ENCODE measurements around the gene AP1G2.

The AP1G2 gene

GRCh38 chr14:23536494-23536893, 31.1 kb downstream of the AP1G2 start:
- TF ChIP-seq, protein P1, sequence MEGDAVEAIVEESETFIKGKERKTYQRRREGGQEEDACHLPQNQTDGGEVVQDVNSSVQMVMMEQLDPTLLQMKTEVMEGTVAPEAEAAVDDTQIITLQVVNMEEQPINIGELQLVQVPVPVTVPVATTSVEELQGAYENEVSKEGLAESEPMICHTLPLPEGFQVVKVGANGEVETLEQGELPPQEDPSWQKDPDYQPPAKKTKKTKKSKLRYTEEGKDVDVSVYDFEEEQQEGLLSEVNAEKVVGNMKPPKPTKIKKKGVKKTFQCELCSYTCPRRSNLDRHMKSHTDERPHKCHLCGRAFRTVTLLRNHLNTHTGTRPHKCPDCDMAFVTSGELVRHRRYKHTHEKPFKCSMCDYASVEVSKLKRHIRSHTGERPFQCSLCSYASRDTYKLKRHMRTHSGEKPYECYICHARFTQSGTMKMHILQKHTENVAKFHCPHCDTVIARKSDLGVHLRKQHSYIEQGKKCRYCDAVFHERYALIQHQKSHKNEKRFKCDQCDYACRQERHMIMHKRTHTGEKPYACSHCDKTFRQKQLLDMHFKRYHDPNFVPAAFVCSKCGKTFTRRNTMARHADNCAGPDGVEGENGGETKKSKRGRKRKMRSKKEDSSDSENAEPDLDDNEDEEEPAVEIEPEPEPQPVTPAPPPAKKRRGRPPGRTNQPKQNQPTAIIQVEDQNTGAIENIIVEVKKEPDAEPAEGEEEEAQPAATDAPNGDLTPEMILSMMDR (conservative IDR thresholded peaks at IDR 0.05; ENCODE audit: control insufficient read depth, insufficient read depth, low read depth, low read length): no peak
- no peak for DNase-seq (ENCODE audit: low read depth)
- H3K4me3 ChIP-seq (ENCODE audit: control insufficient read depth, low read depth, low read length): no peak overlapping the region

DNA sequence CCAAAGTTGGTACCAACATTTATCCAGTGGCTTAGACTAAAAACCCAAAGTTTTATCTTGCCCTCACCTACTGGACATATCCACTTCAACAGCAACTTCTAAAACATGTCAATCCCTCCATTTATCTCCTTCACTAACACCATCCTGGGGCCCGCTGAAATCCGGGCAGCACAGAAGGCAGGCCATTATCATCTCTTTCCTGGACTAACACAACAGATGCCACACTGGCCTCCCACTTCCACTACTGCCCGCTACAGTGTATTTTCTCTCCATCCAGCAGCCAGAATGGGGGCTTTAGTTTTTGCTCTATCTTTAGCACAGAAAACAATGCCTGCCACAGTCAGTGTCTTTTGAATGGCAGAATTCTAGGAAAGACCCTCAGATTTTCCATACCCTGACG, 31.6 kb downstream of the AP1G2 start:
- no peak for DNase-seq (ENCODE audit: low read depth)
- H3K4me3 ChIP-seq (ENCODE audit: control insufficient read depth, low read depth, low read length): no peak overlapping the region
- TF ChIP-seq, protein P1 (conservative IDR thresholded peaks at IDR 0.05; ENCODE audit: control insufficient read depth, insufficient read depth, low read depth, low read length): no peak

DNA sequence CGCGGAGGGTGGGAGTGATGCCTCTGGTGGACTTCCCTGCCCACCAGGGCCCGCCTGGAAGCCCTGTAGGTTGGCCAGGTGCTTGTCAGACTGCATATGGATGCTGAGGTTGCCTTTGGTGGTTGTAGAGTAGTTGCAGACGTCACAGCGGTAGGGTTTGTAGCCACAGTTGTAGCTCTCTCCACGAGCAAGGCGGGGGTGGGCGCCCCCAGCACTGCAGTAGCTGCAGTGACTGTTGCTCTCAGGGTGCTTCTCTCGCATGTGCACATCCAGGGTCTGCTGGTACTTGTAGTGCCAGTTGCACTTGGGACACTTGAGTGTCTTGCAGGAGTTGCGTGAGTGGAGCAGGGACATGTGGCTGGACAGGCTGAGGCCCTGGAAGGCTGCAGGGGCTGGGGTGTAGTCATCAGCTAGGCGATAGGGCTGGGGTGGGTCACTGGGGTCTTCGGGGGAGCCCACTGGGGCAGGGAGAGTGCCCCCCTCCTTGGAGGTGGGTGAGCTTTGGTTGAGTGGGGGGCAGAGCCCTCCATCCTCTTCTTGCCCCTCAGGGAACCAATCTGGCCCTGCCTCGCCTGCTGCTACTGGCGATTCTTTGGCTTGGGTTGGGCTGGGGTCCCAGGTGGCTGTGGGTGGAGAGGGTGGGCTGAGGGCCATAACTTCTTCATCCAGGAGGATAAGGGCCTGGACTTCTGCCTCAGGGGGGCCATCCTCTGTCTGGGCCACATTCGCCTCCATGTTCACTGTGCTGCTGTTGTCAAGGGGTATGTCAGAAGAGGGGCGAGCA, 33.7 kb downstream of the AP1G2 start:
- no peak for DNase-seq (ENCODE audit: low read depth)
- no peak overlapping the region for H3K4me3 ChIP-seq (ENCODE audit: control insufficient read depth, low read depth, low read length)
- TF ChIP-seq, protein P1 (conservative IDR thresholded peaks at IDR 0.05; ENCODE audit: control insufficient read depth, insufficient read depth, low read depth, low read length): no peak

DNA sequence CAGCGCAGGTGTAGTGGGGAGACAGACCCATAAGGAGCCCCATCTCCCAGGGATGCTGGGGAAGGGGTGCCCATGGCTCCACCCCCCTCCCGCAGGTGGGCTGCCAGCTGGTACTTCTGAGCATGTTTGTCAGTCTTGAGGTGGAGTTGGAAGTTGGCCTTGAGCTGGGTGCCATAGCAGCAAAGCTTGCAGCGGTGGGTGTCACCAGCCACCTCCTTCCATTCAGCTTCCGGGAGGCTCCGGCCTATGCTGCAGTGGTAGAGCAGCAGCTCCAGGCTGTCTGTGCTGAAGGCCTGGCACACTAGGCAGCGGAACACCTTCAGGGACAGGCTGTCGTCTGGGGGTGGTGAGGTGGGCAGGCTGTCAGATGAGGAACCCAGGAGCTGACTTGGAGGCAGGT, 34.9 kb downstream of the AP1G2 start:
- no peak overlapping the region for H3K4me3 ChIP-seq (ENCODE audit: control insufficient read depth, low read depth, low read length)
- TF ChIP-seq, protein P1 (conservative IDR thresholded peaks at IDR 0.05; ENCODE audit: control insufficient read depth, insufficient read depth, low read depth, low read length): no peak
- DNase-seq (ENCODE audit: low read depth): no peak

DNA sequence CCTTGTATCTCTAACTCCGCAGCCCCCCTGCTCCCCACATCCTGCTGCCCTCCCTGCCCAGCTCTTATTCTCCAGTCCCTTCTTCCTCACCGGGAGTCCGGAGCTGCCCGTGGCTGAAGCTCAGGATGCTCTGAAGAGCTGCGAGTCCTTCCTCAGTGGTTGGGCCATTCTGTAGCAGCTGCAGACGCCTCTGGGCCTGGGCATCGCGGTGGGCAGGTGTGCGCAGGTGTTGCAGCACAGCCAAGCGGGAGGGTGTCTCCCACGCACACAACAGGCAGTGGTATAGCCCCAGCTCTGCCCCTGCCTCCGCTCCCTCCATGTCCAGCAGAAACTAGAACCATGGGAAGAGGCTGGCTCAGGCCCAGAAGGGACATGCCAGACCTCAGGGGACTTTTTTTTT, 36.2 kb downstream of the AP1G2 start:
- H3K4me3 ChIP-seq (ENCODE audit: control insufficient read depth, low read depth, low read length): no peak overlapping the region
- no peak for DNase-seq (ENCODE audit: low read depth)
- TF ChIP-seq, protein P1 (conservative IDR thresholded peaks at IDR 0.05; ENCODE audit: control insufficient read depth, insufficient read depth, low read depth, low read length): no peak

DNA sequence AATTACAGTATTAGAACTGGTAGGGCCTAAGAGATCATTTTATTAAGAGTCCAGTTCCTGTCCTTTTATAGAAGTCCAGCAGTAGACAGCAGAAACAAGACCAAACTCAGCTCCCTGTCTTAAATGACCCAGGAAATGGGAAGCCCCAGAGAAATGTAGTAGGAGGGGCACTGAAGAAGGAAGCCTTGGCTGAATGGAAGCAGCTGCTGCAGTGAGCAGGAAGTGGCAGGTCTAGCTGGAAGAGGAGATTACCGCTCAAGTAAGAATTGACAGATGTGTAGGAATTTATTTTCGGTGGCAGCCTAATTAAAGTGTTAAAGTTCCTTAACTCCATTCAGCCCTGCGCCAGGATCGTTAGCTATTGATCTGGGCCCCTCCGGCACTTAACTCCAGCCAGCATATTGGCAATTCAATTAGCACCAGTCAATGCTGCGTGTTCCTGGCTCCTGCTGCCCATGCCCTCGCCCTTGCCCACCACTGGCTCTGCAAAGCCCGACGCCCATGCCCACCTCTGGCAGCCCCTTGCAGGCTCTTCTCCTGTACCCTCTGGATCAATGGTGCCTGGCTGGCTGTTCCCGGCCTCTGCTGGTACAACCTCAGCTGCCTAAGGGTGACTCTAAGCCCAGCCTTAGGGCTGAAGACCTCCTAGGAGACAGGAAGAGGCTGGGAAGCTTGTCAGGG, 37.1 kb downstream of the AP1G2 start:
- TF ChIP-seq, protein P1 (conservative IDR thresholded peaks at IDR 0.05; ENCODE audit: control insufficient read depth, insufficient read depth, low read depth, low read length): no peak
- no peak overlapping the region for H3K4me3 ChIP-seq (ENCODE audit: control insufficient read depth, low read depth, low read length)
- no peak for DNase-seq (ENCODE audit: low read depth)

All from fibroblast of mammary gland (primary cell).